ENCODE results near the gene STK32B.

- TF ChIP-seq CTCF (IDR thresholded peaks at IDR 0.05) (no peak), POLR2AphosphoS5 (IDR thresholded peaks at IDR 0.05; ENCODE audit: low read depth, low read length) (no peak)
Measured at GRCh38 chr4:5341526-5341925, 290.2 kb downstream of the STK32B start.

Measured in Panc1 (cell line).